Amygdala (tissue), 56 donors: ENCODE data around the gene CD276.
"Not testable (repeated sequence)": the region's sequence is repeated elsewhere in the genome, so short reads cannot be mapped to it uniquely, and the experiment has no call there.

Source experiments
- DNase-seq, 56 donors: peaks; one replicate each; lab custom pipeline; 2025; lab: John Stamatoyannopoulos, UW

The CD276 gene

DNA sequence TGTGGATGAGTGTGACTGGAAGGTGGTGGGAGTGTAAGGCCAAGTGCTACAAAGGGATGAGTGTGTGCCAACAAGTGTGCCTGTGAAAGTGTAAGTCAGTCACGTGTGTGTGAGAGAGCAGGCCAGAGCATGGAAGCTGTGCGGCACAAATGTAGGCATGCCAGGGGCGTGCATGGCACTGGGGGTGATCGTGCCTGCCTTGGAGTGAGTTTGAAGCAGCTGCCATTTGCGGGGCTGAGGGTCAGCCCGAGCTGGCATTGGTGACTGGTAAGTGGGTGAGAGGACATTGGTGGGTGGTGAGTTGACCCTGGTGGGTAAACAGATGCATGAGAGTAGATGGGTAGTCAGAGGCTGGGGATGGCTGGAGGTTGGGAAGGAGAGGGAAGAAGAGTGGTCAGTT, 24.5 kb downstream of the CD276 start:
- DNase-seq = no peak

DNA sequence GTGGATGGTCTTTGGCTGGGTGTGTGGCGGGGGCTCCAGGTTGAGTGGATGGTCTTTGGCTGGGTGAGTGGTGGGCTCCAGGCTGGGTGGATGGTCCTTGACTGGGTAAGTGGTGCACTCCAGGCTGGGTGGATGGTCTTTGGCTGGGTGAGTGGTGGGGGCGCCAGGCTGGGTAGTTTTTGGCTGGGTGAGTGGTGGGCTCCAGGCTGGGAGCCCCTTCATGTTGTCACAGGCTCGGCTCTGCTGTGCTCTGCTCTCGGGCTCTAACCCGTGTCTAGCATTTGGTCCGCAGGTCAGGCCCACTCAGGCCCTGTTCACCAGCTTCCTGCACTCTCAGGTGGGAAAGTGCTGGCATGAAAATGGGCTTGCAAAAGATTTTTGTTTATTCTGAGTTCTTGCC, 25.1 kb downstream of the CD276 start:
- no peak for DNase-seq

DNA sequence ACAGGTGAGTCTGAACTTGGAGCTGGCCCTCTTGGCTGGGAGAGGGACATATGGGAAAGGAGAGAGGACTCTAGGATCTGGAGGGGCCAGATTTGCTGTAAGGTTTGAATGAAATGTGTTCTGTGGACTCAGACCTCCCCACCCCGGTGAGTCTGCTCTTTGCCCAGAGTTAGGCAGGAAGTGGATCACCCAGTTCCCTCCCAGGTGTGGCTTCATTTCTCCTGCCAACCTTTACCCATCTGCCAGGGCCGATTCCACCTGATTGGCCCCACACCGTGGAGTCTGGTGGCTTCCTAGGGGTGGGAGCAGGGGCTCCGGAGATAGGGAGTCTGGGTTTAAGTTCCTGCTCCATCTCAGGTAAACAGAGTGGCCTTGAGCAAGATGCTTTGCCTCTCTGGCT, 25.5 kb downstream of the CD276 start:
- DNase-seq = no peak

DNA sequence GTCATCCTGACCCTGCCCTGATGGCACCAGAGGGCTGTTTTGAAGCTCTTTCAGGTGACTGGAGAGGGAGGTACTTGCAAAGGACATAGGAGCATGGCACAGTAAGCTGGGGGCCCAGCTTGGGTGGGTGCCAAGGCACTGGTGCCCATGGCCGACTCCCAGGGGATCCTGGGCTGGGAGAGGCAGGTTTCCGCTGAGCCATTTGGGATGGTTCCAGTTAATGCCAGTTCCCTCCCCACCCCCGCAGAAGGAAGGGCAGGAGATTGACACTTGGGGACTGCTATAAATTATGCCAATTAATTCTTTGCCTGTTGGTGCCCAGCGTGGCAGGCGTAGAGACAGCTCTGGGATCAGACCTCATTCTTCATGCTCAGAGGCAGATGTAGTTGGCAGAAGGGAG, 26.1 kb downstream of the CD276 start:
- DNase-seq = no peak

DNA sequence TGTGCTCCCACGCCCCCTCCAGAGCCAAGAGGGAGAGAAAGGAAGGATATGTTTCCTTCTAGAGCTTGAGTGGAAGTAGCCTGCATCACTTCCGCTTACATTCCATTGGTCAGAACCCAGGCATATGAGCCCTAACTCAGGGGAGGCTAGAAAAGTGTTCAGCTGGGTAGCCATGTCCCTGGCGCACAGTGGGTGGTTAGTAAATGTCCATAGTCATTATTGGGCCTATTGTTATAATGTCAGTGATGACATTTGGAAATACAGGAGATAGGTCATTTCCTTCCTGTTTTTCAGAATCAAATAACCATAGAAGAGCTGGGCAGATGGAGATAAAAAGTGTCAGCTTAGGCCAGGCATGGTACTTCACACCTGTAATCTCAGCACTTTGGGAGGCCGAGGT, 27.3 kb downstream of the CD276 start:
- DNase-seq = no peak

DNA sequence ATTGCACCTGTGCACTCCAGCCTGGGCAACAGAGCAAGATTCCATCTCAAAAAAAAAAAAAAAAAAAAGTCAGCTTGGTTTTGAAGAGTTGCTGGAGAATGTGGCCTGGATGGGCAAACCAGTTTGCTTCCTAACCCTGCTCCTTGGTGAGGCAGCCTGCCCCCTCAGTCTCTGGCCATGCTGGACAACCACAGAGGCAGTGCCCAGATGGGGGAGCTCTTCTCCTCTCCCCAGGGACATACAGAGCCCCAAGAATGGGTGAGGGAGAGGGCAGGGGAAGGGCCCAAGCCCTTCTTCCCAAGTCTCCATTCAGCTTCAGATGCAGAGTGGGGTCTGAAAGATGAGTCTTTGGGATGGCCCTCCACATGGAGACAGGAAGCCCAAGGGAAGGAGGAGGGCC, 27.9 kb downstream of the CD276 start:
- peak in 6 of 56 donors; percentile 4 to 16 (median 10) for DNase-seq

DNA sequence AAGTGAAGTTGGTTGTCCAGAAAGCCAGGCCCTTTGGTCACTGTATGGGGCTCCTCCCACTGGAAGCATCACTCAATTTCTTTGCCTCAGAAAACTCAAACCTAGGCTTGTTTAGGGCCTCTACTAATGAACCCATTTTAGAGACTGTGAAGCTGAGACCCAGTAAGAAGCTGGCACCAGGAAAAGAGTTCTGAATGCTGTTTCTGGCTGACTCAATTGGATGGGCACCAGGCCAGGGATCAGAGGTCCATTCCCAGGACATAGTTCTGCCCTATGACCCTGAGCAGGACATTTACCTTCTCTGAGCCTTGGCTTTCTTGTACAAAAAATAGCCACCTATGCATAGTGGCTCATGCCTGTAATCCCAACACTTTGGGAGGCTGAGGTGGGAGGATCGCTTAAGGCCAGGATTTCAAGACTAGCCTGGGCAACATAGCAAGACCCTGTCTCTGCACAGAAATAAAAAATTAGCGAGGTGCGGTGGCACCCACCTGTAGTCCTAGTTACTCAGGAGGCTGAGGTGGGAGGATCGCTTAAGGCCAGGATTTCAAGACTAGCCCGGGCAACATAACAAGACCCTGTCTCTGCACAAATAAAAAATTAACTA, 30.6 kb downstream of the CD276 start:
- DNase-seq = no peak

DNA sequence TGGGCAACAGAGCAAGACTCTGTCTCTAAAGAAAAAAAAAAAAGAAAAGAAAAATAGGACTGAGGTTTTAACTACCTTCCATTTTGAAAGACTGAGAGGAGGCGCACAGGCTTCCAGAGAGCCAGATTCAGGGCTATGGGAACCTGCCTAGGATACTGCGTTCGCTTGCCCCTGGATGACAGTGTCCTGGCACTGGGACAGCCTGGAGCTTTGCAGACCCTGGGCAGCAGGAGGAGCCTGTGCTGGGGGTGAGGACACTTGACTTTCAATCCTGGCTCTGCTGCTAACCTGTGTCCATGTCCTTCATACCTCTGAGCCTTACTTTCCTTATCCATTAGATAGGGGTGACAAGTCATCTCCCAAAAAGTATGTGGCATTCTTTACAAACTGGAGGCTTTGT, 31.2 kb downstream of the CD276 start:
- no peak for DNase-seq

DNA sequence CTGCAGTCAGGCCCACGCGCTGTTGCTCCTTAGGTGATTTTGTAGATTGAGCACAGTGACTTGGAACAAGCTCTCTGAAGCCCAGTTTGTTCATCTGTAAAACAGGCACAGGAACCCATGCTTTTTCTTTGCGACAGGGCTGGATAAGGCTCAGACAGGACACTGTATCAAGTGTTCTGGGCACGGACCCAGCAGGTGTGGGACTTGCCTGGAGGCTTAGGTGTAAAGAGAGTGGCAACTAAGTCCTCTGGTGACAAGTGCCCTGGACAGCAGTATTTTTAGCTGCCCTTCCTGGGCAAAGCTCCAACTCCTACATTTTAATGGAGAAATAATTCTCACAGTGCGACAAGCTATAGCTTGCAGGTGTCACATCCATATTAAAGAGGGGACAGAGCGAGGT, 32.2 kb downstream of the CD276 start:
- no peak for DNase-seq

DNA sequence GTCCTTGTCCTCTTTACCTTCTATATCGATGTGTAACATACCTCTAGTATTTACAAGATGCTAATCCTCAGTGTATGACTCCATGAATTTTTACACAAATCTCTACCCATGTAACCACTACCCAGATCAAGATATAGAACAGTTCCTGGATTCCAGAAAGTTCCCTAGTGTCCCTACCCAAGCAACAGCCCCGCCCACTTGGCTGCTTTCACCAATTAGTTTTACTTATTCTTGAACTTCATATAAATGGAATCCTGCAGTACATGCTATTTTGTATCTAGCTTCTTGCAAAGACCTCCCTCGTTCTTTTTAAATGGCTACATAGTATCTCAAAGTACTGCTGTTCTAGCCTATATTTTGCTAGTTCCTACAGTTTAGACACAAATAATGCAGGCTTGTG, 33.0 kb downstream of the CD276 start:
- DNase-seq = no peak

DNA sequence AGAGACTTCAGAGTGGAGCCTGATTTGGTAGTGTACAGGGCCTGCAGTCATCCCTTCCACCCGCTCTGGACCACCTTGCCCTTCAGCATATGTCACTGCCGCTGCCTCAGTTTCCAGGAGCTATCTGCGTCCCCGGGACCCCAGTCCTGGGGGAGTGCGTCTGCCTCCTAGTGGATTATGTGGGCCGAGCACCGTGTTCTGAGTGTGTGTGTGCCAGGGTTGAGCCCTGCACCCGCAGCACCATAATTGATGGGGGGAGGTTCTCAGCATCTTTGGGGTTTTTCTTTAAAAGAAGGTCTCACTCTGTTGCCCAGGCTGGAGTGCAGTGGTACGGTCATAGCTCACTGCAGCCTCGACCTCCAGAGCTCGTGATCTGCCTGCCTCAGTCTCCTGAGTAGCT, 33.6 kb downstream of the CD276 start:
- DNase-seq = no peak

DNA sequence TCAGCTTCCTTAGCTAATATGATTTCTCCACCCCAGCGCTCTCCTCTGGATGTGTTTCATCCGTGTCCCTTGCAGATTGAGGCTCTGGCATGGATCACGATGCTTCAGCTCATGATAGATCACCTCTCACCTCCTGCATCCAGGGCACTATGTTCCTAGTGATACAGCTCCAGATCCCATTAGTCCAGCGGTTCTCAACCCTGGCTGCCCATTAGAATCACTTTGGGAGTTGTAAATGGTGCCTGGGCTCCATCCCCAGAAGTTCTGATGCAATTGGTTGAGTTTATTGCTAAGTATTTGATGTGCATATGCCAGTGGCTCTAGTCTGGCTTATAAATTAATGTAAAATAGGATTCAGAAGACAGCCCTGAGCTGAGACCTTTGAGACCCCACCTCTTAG, 34.5 kb downstream of the CD276 start:
- DNase-seq = no peak

DNA sequence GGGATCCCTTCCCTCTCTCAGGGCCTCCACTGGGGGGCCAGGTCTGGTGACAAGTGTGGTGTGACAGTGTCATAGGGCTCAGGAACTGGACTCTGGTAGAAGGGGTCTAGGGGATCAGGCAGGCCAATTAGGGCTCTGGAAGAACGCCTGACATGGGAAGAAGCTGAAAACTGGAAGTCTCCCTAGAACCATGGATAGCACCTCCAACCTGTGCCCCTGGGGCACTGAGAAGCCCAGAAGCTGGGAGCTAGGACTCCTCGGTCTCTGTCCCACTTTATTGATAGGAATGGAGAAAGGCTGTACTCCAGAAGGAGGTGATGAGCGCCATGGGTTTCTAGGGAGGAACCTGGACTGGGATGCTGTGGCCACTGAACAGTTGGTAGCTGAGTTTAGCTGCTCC, 38.2 kb downstream of the CD276 start:
- DNase-seq = no peak

DNA sequence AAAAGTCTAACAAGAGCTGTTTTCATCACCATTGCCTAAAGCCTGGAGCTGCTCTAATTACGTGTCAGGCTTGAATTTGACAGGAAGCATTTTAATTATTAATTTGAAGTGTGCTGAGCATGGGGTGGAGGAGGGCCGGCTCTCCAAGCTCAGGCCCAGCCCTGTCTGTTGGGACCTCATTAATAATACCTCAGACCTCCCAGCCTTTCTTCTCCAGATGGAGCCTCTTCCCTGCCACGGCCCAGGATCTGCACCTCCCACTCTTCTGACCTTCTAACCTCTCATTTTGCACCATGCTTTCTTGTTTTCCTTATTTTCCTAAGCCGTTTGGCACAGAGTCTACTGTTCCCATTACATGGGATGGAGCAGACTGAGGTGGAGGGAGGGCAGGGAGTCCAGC, 39.0 kb downstream of the CD276 start:
- no peak for DNase-seq

DNA sequence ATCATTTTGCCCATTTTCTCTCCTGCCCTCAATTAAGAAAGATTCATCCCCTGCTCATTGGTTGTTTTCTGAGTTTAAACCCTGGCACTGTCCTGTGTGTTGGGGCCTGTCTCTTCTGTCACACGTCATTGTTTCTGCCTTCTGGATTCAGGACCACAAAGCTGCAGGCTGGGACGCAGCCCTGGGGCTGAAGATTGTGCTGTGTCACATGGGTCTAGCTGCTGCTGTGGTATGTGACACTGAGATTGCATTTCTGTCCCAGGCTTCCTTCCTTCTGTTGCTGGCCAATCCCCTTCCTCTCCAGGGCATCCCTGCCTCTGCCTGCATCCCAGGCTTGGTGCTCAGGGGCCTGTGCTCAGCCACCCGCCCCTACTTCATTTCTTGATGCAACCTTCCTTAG, 40.0 kb downstream of the CD276 start:
- DNase-seq = no peak

DNA sequence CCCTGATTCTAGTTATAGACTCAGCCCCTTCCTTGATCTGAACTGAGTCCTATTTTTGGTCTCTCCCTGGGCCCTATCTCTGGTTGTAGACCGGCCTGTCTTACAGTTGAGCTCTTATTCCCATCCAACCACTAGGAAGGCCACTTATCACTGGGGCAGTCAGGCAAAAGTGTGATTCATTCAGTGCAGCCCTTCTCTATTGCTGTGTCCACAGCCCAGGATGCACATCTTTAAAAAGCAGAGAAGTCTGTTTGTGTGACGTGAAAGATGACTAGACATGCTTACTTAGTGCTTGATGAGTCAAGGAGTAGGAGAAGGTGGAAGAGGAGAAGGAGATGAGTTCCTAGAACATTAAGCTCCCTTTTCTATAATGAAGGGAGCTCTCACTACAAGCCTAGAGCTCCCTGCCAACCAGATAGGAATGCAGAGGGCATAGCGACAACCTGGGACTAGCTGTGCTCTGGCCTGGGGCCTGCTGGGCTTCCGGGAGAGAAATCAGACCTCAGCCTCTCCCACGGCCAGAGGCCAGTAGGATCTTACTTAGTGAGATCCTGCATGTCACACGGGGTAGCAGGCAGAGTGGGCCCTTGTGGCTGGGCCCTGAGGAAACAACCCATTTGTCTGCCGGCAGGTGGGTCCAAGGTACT, 43.3 kb downstream of the CD276 start:
- no peak for DNase-seq

DNA sequence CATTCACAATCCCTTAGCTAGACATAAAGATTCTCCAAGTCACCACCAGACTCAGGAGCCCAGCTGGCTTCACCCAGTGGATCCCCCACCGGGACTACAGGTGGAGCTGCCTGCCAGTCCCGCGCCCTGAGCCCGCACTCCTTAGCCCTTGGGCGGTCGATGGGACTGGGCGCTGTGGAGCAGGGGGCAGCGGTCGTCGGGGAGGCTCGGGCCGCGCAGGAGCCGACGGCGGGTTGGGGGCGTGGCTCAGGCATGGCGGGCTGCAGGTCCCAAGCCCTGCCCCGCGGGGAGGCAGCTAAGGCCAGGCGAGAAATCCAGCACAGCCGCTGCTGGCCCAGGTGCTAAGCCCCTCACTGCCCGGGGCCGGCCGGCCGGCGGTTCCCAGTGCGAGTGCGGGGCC, 47.9 kb downstream of the CD276 start:
- not testable (repeated sequence) for DNase-seq

DNA sequence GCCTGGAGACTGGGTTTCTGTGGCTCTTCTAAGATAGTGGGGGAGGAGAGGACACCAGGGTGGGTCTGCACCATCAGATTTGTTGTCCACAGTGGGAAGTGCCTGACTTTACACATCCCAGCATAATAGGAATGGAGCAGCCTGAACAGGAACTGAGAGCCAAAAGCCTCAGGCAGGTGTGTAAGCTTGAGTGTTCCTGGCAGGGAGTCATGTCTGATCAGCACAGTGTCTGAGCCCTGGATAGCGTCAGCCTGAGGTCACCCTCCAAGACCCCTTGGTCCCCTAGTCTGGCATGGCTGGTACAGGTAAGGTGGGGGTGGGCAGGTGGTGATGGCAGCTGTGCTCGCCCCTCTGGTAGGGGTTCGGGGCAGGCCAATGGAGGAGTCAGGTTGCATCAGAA, 48.7 kb downstream of the CD276 start:
- DNase-seq = no peak

DNA sequence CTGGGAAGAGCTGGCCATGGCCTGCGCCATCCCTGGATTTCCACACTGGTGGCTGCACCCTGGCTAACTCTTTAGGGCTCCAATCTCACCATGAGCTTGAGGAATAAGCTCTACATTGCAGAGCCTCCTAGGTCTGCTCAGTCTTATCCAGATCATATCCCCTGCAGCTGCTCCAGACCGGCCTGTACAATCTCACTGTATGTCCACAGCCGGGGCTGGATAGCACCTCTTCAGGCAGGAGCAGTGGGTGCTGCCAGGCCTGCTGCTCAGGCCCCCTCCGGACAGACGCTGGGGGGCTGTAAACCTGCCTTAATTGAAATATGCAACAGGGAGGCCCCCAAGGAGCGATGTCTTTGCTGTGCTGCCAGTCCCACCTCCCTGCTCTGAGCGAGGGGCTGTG, 53.4 kb downstream of the CD276 start:
- DNase-seq = no peak

DNA sequence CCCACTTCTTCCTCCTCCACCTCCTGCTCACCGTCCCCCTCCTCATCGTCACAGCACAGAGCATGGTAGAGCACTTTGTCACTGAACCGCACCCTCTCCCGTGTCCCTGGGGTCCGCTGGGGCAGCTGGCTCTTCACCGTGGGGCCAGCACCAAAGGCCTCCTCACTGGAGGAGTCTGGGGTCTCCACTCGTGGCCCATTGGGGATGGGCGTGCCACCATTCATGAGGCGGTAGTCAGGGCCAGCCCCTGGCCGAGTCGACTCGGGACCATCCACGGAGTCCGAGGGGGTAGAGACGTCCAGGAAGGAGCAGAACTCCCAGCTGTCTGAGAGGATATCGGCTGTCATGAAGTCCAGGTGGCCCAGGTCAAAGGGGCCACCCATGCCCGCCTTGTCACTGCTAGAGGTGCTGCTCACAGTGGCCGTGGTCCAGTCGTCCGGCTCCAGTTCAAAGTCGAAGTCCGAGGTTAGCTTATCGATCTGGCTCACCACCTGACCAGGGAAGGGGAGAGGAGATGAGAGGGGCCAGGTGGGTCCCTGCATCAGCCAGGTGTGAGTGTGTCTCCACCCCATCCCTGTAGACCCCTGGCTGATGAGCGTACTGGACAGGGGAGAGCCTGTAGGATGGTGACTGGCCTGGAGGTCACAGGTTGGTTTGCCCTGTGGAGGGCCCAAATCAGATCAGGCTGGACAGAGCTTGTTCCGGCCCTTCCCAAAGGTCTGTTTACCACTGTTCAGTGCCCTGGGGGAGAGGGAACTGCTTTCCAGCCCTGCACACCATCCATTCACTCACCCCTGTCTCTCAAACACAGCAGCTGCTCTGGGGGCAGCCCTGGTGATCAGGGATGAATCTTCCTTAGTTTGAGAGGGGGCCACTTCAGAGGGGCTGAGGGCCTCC, 56.2 kb downstream of the CD276 start:
- no peak for DNase-seq

DNA sequence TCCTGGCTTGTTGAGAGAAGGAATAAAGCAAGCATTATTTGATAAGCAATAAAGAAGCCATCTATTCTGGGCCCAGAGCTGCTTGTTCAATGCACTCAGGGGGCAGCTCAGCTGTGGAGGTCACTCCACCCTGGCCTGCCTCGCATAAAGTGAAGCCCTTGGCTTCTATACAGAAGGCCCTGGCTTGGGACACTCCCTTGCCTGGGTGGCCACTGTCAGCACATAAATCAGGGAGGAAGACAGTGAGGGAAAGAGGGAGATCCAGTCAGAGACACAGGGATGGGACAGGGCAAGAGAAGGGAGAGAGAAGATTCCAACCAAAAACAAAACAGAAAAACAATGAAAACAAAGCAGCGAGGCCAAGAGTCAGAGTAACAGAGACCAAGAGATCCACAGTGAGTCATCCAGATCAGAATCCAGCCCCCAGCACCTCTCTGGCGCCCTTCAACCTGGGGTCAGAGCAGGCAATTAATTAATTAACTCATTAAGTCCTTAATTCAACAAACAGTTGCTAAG, 57.2 kb downstream of the CD276 start:
- no peak for DNase-seq

DNA sequence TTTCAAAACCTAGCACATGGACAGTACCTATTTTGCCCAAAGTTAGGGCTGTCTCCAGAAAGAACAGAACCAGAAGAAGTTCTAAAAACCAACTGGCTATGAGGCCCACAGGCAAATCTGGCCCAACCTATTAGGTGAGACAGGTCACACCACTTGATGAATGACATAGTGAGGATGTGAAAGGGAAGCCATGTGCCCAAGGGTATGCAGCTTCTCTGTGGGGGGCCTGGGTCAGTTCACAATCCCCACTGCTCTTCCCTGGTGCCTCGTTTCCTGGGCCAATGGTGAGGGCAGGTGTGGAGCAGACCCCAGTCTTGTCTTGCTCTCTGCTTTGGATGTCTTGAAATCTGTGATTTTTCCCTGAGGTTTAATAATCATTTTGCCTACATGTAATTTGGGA, 60.1 kb downstream of the CD276 start:
- no peak for DNase-seq
